GM21723 (cell line): ENCODE measurements around the gene CSHL1.
"Not testable (repeated sequence)": the region's sequence is repeated elsewhere in the genome, so short reads cannot be mapped to it uniquely, and the experiment has no call there.

Source experiments
- ATAC-seq: cut with Tn5 transposase; IDR thresholded peaks from one replicate; pipeline ENCODE4 v1.9.1; 2021; ENCODE audit warnings: mild to moderate bottlenecking, moderate library complexity; ENCODE audit not compliant: unreplicated experiment

Gene CSHL1

GRCh38 chr17:63892316-63893037 is 18.6 kb downstream of the CSHL1 start:
- not testable (repeated sequence) for ATAC-seq

- not testable (repeated sequence) for ATAC-seq
Measured at GRCh38 chr17:63889026-63889848, 21.8 kb downstream of the CSHL1 start.

DNA sequence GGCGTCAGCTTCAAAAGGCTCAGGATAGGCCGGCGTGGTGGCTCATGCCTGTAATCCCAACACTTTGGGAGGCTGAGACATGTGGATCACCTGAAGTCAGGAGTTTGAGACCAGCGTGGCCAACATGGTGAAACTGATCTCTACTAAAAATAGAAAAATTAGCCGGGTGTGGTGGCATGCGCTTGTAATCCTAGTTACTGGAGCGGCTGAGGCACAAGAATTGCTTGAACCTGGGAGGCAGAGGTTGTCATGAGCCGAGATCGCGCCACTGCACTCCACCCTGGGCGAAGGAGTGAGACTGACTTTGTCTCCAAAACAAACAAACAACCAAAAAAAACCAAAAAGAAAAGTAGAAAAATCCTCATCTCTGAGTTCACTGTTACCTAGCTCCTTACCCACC is 25.9 kb downstream of the CSHL1 start:
- ATAC-seq, result not testable (repeated sequence)

DNA sequence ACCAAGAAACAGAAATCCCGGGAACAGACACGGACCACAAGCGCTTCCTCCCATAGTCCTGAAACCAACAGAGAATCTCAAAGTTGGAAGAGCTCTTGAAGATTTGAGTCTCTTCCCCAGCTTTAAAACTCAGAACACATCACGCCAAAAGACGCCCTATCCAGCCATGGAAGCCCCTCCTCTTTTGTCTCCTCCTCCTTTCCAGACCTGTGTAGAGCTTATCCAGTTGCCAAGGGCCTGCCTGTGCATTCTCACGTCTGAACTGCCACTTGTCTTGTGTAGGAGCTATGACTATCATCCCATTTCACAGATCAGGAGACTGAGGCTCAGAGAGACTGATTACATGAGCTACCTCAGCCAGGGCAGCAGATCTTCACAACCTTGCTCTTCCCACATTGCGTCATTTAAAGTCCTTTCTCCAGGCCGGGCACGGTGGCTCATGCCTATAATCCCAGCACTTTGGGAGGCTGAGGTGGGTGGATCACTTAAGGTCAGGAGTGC is 28.4 kb downstream of the CSHL1 start:
- ATAC-seq, result not testable (repeated sequence)

DNA sequence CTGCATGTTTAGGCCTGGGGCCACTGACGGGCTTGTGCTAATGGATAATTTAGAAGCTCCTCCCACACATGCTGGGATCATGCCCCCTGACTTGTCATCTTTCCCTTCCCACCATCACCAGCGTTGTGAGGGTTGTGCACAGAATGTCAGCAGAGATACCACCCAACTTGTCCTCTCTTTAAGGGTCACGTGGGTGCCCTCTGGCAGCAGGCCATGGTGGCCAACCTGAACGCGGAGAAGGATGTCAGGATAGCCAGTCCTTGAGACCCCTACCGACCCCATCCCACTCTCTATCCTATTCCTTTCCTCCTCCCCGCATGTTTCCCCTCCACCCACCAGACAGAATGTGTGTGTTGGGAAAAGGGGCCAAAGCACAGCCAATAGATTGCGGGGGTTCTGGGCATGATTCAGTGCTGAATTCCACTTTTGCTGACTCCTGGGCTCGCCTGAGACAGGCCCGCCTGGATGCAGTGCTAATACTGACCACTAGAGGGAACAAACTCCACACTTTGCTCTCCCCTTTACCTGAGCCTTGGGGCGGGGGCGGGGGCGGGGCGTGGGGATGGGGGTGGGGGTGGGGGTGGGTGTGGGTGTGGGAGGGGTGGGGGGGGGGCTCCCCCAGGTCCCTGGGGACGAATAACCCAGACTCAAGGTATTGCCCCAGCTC is 29.0 kb downstream of the CSHL1 start, which contains the start of gene GH2:
Gene GH2, minus strand, starts transcription at position 10 of the 667 bp plus-strand sequence. CDS start 143 bp downstream, outside the sequence.
- no peak for ATAC-seq

GRCh38 chr17:63881337-63881736 is 29.7 kb downstream of the CSHL1 start:
- not testable (repeated sequence) for ATAC-seq

DNA sequence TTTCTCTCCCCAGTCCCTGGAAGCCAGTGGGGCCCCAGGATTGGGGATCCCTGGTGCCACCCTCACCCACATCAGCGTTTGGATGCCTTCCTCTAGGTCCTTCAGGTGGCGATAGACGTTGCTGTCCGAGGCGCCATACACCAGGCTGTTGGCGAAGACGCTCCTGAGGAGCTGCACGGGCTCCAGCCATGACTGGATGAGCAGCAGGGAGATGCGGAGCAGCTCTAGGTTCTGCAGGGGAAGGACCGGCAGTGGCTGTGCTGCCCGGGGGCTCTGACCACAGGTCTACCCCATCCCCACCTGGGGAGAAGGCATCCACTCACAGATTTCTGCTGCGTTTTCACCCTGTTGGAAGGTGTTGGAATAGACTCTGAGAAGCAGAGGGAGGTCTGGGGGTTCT is 30.4 kb downstream of the CSHL1 start:
- no peak for ATAC-seq

DNA sequence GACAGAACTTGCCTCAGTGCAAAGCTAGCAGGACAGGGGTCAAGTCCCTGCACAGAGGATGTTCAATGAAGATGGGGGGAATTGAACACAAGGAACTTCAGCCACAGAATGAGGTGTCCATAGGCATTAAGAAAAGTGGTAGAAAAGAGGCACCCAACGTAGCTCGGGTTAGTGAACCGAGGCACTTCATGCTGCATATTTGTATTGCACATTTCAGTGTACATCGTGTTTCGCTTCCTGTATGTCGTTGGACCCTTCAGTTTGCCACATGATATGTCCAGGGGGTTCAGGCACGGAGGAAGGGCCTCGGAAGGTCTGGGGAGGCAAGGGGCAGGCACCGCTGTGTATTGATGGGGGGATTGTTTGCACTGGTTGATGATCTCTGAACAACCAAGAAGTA is 32.6 kb downstream of the CSHL1 start:
- ATAC-seq, result not testable (repeated sequence)

- ATAC-seq, result not testable (repeated sequence)
Measured at GRCh38 chr17:63874693-63875092, 36.4 kb downstream of the CSHL1 start.

- not testable (repeated sequence) for ATAC-seq
Measured at GRCh38 chr17:63874061-63874626, 36.9 kb downstream of the CSHL1 start.

DNA sequence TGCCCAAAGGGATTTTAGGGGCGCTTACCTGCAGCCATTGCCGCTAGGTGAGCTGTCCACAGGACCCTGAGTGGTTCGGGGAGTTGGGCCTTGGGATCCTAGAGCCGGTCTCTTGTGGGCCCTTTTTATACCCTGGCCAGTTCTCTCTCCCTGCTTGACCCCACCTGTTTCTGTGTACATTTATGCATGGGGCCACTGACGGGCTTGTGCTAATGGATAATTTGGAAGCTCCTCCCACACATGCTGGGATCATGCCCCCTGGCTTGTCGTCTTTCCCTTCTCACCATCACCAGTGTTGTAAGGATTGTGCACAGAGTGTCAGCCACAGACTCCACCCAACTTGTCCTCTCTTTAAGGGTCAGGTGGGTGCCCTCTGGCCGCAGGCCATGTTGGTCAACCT is 37.5 kb downstream of the CSHL1 start, which contains the start of gene CSH2:
Gene CSH2, minus strand, starts transcription at position 101 of the 400 bp plus-strand sequence. Its CDS starts 63 bp downstream, at position 38.
- not testable (repeated sequence) for ATAC-seq

DNA sequence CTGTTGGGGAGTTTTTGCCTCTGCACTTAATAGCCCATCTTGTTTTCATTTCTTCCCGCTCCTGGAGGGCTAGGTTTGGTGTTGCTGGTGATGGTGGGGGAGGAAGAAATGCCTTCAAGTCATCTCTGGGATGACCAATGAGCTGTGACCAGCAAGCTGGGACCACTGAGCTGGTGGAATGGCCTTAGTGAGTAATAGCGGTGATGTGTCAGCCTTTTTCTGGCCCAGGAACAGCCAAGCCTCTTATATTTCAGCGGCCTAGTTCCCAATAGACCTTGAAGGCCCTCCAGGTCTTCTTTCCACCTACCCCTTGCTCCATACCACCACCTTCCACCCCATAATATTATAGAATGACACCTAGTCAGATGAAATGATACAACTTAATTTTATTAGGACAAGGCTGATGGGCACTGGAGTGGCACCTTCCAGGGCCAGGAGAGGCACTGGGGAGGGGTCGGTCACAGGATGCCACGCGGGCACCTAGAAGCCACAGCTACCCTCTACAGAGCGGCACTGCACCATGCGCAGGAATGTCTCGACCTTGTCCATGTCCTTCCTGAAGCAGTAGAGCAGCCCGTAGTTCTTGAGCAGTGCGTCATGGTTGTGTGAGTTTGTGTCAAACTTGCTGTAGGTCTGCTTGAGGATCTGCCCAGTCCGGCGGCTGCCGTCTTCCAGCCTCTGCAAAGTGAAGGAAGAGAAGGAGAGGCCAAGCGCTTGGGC is 39.3 kb downstream of the CSHL1 start:
- not testable (repeated sequence) for ATAC-seq

- ATAC-seq, result not testable (repeated sequence)
Measured at GRCh38 chr17:63870292-63870665, 40.8 kb downstream of the CSHL1 start.

GRCh38 chr17:63869491-63870291 is 41.4 kb downstream of the CSHL1 start:
- not testable (repeated sequence) for ATAC-seq

DNA sequence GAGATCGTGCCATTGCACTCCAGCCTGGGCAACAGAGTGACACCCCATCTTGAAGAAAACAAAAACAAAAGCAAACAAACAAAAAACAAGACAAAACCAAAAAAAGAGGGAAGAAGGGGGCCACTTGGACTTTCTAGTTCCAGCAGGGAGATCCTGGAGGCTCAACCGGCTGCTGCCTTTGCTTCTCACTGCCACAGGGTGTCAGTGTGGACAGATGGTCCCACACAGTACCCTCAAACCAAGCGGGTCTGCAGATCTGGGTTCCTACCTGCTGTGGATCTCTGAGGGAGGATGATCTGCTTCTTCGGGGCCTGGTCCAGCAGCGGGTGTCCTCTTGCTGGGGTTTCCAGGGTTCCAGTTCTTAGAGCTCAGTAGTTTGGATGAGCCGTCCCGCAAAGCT is 44.4 kb downstream of the CSHL1 start:
- ATAC-seq, result not testable (repeated sequence)
